CD14-positive monocyte (primary cell): ENCODE data around the gene KRT73. TPM values are rescaled to one million over a fixed set of nuclear protein-coding genes. Genes with fewer than 3 reads are reported as not detected.

ENCODE experiments used
- DNase-seq, 3 donors: peaks; one replicate each; pipeline ENCODE4 v3.0.0-alpha.2; 2011 to 2022
- H2AFZ ChIP-seq: 2 replicates; pipeline ENCODE4 v1.6.0; 2012; ENCODE audit warnings: mild to moderate bottlenecking, low read depth, low read length, inconsistent platforms; ENCODE audit not compliant: insufficient read depth, poor library complexity, severe bottlenecking
- H3K27ac ChIP-seq, 2 donors: 1 replicate in 1 of 2; 2 replicates in 1 of 2; pipeline ENCODE4 v1.5.1; 2012 to 2013; ENCODE audit warnings: low read length in 2 of 2, control low read depth in 1 of 2, inconsistent platforms in 1 of 2, low read depth in 1 of 2, mild to moderate bottlenecking in 1 of 2
- H3K27me3 ChIP-seq, 2 donors: one replicate each; pipeline versions ENCODE4 v1.6.0 to v1.6.1; 2011 to 2013; ENCODE audit warnings: low read length in 2 of 2; ENCODE audit not compliant: control insufficient read depth in 2 of 2, insufficient read depth in 2 of 2
- H3K36me3 ChIP-seq, 2 donors: replicated peaks in 1 of 2; 1 replicate in 1 of 2; 2 replicates in 1 of 2; pipeline versions ENCODE4 v1.5.1 to v1.6.1; 2012 to 2013; ENCODE audit warnings: low read length in 2 of 2, control low read depth in 1 of 2, inconsistent platforms in 1 of 2, mild to moderate bottlenecking in 1 of 2; ENCODE audit not compliant: insufficient read depth in 2 of 2, control insufficient read depth in 1 of 2
- H3K4me1 ChIP-seq, 2 donors: 1 replicate in 1 of 2; 2 replicates in 1 of 2; pipeline versions ENCODE4 v1.5.1 to v1.6.1; 2012 to 2013; ENCODE audit warnings: low read length in 2 of 2, control low read depth in 1 of 2, inconsistent platforms in 1 of 2, mild to moderate bottlenecking in 1 of 2, moderate library complexity in 1 of 2; ENCODE audit not compliant: insufficient read depth in 2 of 2, control insufficient read depth in 1 of 2
- H3K4me2 ChIP-seq: replicated peaks from 2 replicates; pipeline ENCODE3; 2012; ENCODE audit warnings: low read length, moderate library complexity, mild to moderate bottlenecking; ENCODE audit not compliant: poor library complexity, severe bottlenecking; ENCODE audit errors: extremely low read depth
- H3K4me3 ChIP-seq, 3 experiments: fragments of 200-600 bp in 1 of 3; sonication (generic) in 1 of 3; replicated peaks in 1 of 3; 1 replicate in 2 of 3; 2 replicates in 1 of 3; pipeline ENCODE4 v1.5.1; 2011 to 2013; ENCODE audit warnings: low read length in 3 of 3, mild to moderate bottlenecking in 3 of 3, control low read depth in 2 of 3, low read depth in 2 of 3, inconsistent platforms in 1 of 3, moderate library complexity in 1 of 3
- H3K79me2 ChIP-seq: 2 replicates; pipeline ENCODE4 v1.6.0; 2012; ENCODE audit warnings: mild to moderate bottlenecking, control low read depth, inconsistent platforms, low read length, moderate library complexity; ENCODE audit not compliant: insufficient read depth
- H3K9ac ChIP-seq: 2 replicates; pipeline ENCODE4 v1.6.0; 2017; ENCODE audit warnings: low read length, mild to moderate bottlenecking; ENCODE audit not compliant: insufficient read depth, poor library complexity, severe bottlenecking
- H3K9me3 ChIP-seq, 2 donors: replicated peaks in 1 of 2; 1 replicate in 1 of 2; 2 replicates in 1 of 2; pipeline versions ENCODE4 v1.5.1 to v1.6.1; 2012 to 2013; ENCODE audit warnings: low read length in 2 of 2, control low read depth in 1 of 2; ENCODE audit not compliant: control insufficient read depth in 1 of 2, insufficient read depth in 1 of 2
- H4K20me1 ChIP-seq: 2 replicates; pipeline ENCODE4 v1.6.0; 2012; ENCODE audit warnings: mild to moderate bottlenecking, low read length, control low read depth, moderate library complexity; ENCODE audit not compliant: insufficient read depth
- H3K27ac Mint-ChIP-seq, 7 donors: one replicate each; pipeline ENCODE4 v1.8.0; 2020; ENCODE audit warnings: mild to moderate bottlenecking in 7 of 7, mixed read lengths in 7 of 7, moderate library complexity in 6 of 7, inconsistent platforms in 2 of 7
- H3K27me3 Mint-ChIP-seq, 3 donors: one replicate each; pipeline ENCODE4 v1.8.0; 2021 to 2022; ENCODE audit warnings: low read depth in 3 of 3, mild to moderate bottlenecking in 3 of 3, mixed read lengths in 3 of 3, moderate library complexity in 3 of 3, inconsistent platforms in 1 of 3
- H3K36me3 Mint-ChIP-seq, 2 donors: one replicate each; pipeline ENCODE4 v1.8.0; 2020; ENCODE audit warnings: mixed read lengths in 2 of 2, inconsistent platforms in 1 of 2, mild to moderate bottlenecking in 1 of 2
- H3K4me1 Mint-ChIP-seq: one replicate; pipeline ENCODE4 v1.8.0; 2020; ENCODE audit warnings: mild to moderate bottlenecking, mixed read lengths
- H3K4me3 Mint-ChIP-seq, 2 donors: one replicate each; pipeline ENCODE4 v1.8.0; 2020; ENCODE audit warnings: mild to moderate bottlenecking in 2 of 2, mixed read lengths in 2 of 2, moderate library complexity in 1 of 2
- H3K9me3 Mint-ChIP-seq, 7 donors: one replicate each; pipeline ENCODE4 v1.8.0; 2020 to 2022; ENCODE audit warnings: mixed read lengths in 7 of 7, mild to moderate bottlenecking in 6 of 7, moderate library complexity in 6 of 7, inconsistent platforms in 2 of 7
- CTCF ChIP-seq: fragments of 200-600 bp; IDR thresholded peaks from one replicate; pipeline ENCODE4 v1.8.0; 2022; ENCODE audit warnings: antibody characterized with exemption, mild to moderate bottlenecking
- WGBS: methylation state at CpG from one replicate; pipeline ENCODE4 v1.1.5; 2013; ENCODE audit warnings: missing lambda C conversion rate; ENCODE audit not compliant: insufficient coverage; 5-methylcytosine and 5-hydroxymethylcytosine counted together
- intact Hi-C, 2 donors: fragments of 100-400 bp; cut with micrococcal nuclease; formaldehyde crosslinking; loops; one replicate each; pipeline versions ENCODE4 v1.15.0 to v1.15.1; 2023
- polyA plus RNA-seq, 3 donors: library from polyadenylated mRNA; depleted of rRNA in 1 of 3; unstranded in 2 of 3; stranded (reverse) in 1 of 3; fragments of 300-500 nt in 2 of 3; fragments of >200 nt in 1 of 3; fragmentation: Illumina TruSeq in 2 of 3; gene quantifications; 1 replicate in 2 of 3; 2 replicates in 1 of 3; pipeline ENCODE4 v1.2.3, GENCODE V29; 2012 to 2021

The KRT73 gene
- polyA plus RNA-seq, 3 donors = not detected

DNA sequence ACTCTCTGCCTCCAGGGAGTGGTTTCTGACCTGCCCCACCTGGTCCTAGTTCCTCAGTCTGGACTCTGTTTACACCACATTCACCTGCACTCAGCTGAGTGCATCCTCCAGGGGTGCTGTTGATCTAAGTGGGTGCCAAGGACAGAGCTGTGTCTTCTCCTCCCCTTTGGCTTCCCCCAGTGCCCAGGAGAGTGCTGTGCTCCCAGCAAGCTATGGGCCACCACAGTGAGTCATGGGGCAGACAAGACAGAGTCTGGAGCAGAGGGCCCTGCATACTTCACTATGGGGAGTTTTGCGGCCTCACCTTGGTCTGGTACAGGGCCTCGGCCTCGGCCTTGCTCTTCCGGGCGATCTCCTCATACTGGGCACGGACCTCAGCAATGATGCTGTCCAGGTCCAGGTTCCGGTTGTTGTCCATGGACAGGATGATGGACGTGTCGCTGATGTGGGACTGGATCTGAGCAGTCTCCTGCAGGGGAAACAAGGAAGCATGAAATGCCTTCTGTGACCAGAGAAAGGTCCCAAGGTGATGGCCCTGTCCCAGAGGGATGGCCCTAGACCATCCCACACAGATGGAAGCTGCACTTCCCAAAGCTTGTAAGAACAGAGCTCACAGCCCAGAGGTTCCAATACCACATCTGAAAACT, 4.9 kb downstream of the KRT73 start:
- intact Hi-C loops = no loop called here
- H2AFZ ChIP-seq = no peak overlapping the region
- 95% methylated on average over 9 of the region's 9 CpGs for WGBS
- no peak overlapping the region for H3K27ac ChIP-seq
- no peaks in the 10 kb centered on the region for H4K20me1 ChIP-seq
- H3K27ac Mint-ChIP-seq = no peak overlapping the region
- H3K9ac ChIP-seq = no peak overlapping the region
- no peaks in the 10 kb centered on the region for H3K27me3 ChIP-seq
- no peak overlapping the region for H3K4me3 Mint-ChIP-seq
- H3K79me2 ChIP-seq = no peaks in the 10 kb centered on the region
- no peak for TF ChIP-seq CTCF
- no peak overlapping the region for H3K4me3 ChIP-seq
- peaks cover 0 to 3% (median 0%) of the 10 kb centered on the region in 7 donors for H3K9me3 Mint-ChIP-seq
- no peak for DNase-seq
- no peaks in the 10 kb centered on the region for H3K36me3 ChIP-seq
- H3K36me3 Mint-ChIP-seq = no peaks in the 10 kb centered on the region
- peaks cover 4 to 13% (median 8%) of the 10 kb centered on the region in 3 donors for H3K27me3 Mint-ChIP-seq
- peaks cover 6% of the 10 kb centered on the region for H3K4me1 Mint-ChIP-seq
- no peak overlapping the region for H3K4me2 ChIP-seq
- H3K9me3 ChIP-seq = no peaks in the 10 kb centered on the region
- peaks cover 10% of the 10 kb centered on the region in 2 donors for H3K4me1 ChIP-seq

GRCh38 chr12:52612431-52613383, 5.7 kb downstream of the KRT73 start:
- H3K9me3 Mint-ChIP-seq = peaks cover 0 to 3% (median 0%) of the 10 kb centered on the region in 7 donors
- Histone ChIP-seq H2AFZ (no peak overlapping the region), H3K27me3 (no peaks in the 10 kb centered on the region), H3K4me3 (no peak overlapping the region), H3K9ac (no peak overlapping the region), H3K4me1 (peaks cover 10% of the 10 kb centered on the region in 2 donors), H3K36me3 (no peaks in the 10 kb centered on the region), H3K79me2 (no peaks in the 10 kb centered on the region), H3K4me2 (no peak overlapping the region), H4K20me1 (no peaks in the 10 kb centered on the region), H3K9me3 (no peaks in the 10 kb centered on the region), H3K27ac (no peak overlapping the region)
- no peak overlapping the region for H3K4me3 Mint-ChIP-seq
- no peaks in the 10 kb centered on the region for H3K36me3 Mint-ChIP-seq
- no peak for TF ChIP-seq CTCF
- DNase-seq = no peak
- no peak overlapping the region for H3K27ac Mint-ChIP-seq
- peaks cover 4 to 13% (median 8%) of the 10 kb centered on the region in 3 donors for H3K27me3 Mint-ChIP-seq
- intact Hi-C loops = no loop called here
- WGBS = 100% methylated on average over 2 of the region's 5 CpGs
- peaks cover 6% of the 10 kb centered on the region for H3K4me1 Mint-ChIP-seq
